Activated naive CD4-positive, alpha-beta T cell treated with anti-CD3 and anti-CD28 coated beads, Interleukin-2, amount 50 U/mL, for 72 hours (primary cell): ENCODE results near the gene IQGAP2. TPM values are rescaled to one million over a fixed set of nuclear protein-coding genes. Genes with fewer than 3 reads are reported as not detected.
"Not testable (repeated sequence)": the region's sequence is repeated elsewhere in the genome, so short reads cannot be mapped to it uniquely, and the experiment has no call there.

Source experiments
- ATAC-seq, 2 donors: fragments of 150-1000 bp; cut with Tn5 transposase; 2 replicates each; pipeline ENCODE4 v1.10.0; 2021; ENCODE audit warnings: mild to moderate bottlenecking in 2 of 2, moderate library complexity in 2 of 2
- DNase-seq, 2 donors: peaks; one replicate each; pipeline ENCODE4 v3.0.0; 2021 to 2022; ENCODE audit warnings: low spot score in 2 of 2
- H3K27ac Mint-ChIP-seq, 2 donors: one replicate each; pipeline ENCODE4 v1.8.0; 2022; ENCODE audit warnings: mild to moderate bottlenecking in 2 of 2, mixed read lengths in 2 of 2
- H3K36me3 Mint-ChIP-seq, 2 donors: one replicate each; pipeline ENCODE4 v1.8.0; 2022; ENCODE audit warnings: mixed read lengths in 2 of 2
- H3K9me3 Mint-ChIP-seq, 2 donors: one replicate each; pipeline ENCODE4 v1.8.0; 2022; ENCODE audit warnings: mixed read lengths in 2 of 2
- total RNA-seq, 2 donors: library from RNA; stranded (reverse); gene quantifications; one replicate each; pipeline ENCODE4 v1.2.3, GENCODE V29; 2022

Gene IQGAP2
- total RNA-seq, 2 donors from 2014 or later: 42.4 to 62.0 TPM

DNA sequence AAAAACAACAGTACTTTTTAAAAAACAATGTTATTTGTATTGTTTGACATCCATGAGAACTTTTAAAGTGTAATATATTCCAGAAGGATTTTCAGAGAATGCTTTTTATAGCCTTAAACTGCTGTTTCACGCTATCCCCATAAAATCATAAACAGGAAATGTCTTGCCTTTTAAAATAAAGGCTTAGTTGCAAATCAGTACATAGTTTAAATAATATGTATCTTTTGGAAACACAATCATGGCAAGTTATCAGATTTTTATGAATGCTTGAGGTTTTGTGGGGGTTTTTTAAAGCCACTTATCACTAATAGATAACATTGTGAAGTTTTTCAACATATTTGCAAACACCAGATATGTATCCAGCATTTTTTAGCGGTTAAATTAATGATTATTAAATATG is 257.3 kb downstream of the IQGAP2 start:
- no peak for DNase-seq
- Mint-ChIP-seq H3K27ac (no peak overlapping the region), H3K36me3 (peaks cover 9 to 23% of the 10 kb centered on the region in 2 donors), H3K9me3 (no peaks in the 10 kb centered on the region)
- ATAC-seq: no peak

DNA sequence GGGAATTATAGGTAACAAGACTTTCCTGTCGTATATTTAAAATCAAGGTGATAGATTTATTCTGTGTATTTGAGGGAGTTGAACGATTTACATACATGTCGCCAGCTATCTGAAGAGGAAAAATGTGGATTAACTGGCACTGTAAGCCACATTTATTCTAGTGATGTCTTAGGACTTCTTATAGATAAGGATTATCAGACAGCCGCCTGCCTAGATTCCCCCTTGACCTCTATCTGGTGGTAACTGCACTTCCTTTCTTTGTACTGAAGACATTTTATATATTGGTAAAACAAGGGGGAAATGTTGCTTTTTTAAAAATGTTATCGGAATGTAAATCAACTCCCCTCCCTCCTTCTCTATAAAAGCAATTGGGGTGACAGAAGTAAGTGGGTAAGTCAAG is 259.4 kb downstream of the IQGAP2 start:
- peak overlapping the region in 1 of 2 donors; percentile 20 for H3K27ac Mint-ChIP-seq

DNA sequence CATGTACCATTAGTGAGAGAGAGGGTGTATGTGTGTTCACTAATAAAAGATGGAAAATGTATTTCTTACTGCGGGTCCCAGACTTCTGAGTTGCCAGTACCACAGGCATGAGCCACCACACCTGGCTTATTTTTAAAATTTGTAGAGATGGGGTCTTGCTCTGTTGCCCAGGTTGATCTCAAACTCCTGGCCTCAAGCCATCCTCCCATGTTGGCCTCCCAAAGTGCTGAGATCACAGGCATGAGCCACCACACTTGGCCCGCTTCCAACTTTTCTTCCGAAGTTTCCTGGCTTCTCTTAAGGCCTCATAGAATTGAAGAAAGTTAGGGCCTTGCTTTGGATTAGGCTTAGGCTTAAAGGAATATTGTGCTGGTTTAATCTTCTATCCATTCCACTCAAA is 260.5 kb downstream of the IQGAP2 start:
- H3K36me3 Mint-ChIP-seq: peaks cover 9 to 17% of the 10 kb centered on the region in 2 donors
- no peak for DNase-seq
- ATAC-seq: no peak
- H3K9me3 Mint-ChIP-seq: no peaks in the 10 kb centered on the region
- H3K27ac Mint-ChIP-seq: no peak overlapping the region

More for the DNA sequence above, 259.4 kb downstream of the IQGAP2 start:
- peaks cover 9 to 23% of the 10 kb centered on the region in 2 donors for H3K36me3 Mint-ChIP-seq
- ATAC-seq (no peak), DNase-seq (no peak)
- H3K9me3 Mint-ChIP-seq: no peaks in the 10 kb centered on the region

DNA sequence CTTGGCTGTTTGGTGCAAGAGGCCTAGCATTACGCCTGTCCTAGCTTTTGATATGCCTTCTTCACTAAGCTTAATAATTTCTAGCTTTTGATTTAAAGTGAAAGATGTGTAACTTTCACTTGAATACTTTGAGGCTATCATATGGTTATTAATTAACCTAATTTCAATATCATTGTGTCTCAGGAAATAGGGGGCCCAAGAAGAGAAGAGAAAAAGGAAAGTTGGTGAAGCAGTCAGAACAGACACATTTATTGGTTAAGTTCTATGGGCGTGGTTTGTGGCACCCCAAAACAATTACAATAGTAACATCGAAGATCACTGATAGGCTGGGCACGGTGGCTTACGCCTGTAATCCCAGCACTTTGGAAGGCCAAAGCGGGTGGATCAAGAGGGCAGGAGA is 261.0 kb downstream of the IQGAP2 start:
- H3K36me3 Mint-ChIP-seq: peaks cover 9 to 18% of the 10 kb centered on the region in 2 donors

DNA sequence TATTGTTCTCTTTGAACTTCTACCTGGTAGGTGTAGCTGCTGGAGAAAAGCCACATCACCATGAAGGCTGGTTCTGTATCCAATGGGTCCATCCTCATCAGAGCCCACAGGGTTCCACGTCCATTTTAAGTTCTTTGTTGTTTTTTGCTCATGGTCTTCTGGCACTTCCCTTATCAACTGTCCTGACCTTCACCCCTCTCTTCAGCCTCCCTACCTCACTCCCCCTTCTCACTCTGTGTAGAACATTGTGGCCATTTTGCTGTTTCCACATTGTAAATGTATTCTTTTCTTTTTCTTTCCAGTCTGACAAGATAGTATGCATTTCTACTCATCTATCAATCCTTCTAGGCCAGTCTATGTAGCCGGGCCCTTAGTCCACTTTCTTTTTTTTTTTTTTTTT is 264.4 kb downstream of the IQGAP2 start:
- H3K36me3 Mint-ChIP-seq: peaks cover 11 to 12% of the 10 kb centered on the region in 2 donors
- ATAC-seq (no peak), DNase-seq (no peak)
- H3K9me3 Mint-ChIP-seq: no peaks in the 10 kb centered on the region
- no peak overlapping the region for H3K27ac Mint-ChIP-seq

More for the DNA sequence above, 261.0 kb downstream of the IQGAP2 start:
- ATAC-seq: no peak
- Mint-ChIP-seq H3K9me3 (no peaks in the 10 kb centered on the region), H3K27ac (no peak overlapping the region)
- DNase-seq: no peak

DNA sequence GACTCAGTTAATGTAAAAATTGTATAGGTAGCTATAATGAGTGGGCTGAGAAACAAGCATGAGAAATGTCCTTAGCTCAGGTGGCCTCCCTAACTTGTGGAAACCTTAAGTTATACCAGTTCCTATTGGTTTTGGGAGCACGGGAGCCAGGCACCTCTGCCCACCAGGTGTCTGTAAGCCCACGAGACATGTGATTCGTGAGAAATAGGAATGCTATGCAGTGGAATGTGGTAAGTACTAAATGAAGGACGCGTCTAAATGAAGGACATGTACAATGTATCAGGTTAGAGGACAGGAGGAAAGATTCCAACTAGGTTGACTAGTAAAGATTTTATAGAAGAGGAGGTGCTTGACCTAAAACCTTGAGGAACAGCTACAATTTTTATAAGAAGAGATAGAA is 266.2 kb downstream of the IQGAP2 start:
- ATAC-seq (no peak), DNase-seq (no peak)
- peak overlapping the region in 1 of 2 donors; percentile 1 for H3K27ac Mint-ChIP-seq
- peaks cover 5 to 19% of the 10 kb centered on the region in 2 donors for H3K36me3 Mint-ChIP-seq
- no peaks in the 10 kb centered on the region for H3K9me3 Mint-ChIP-seq

DNA sequence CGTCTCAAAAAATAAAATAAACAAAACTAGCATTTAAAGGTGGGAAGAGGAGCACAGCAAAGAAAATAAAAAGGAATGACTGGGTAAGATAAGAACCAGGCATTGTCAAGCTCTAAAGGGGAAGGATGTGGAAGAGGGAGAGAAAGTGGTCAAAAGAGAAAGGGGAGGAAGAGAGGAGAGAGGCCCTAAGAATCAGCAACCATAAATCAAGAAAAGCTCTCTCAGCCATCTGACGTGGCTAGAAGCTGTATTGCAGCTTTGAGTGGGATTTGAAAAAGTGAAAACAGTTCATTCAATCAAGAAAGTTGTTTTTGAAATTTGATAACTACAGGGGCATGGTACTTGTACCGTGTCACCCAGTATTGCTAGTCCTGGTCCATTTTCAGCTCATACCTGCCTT is 267.4 kb downstream of the IQGAP2 start:
- H3K9me3 Mint-ChIP-seq: no peaks in the 10 kb centered on the region
- DNase-seq (no peak), ATAC-seq (no peak)
- peaks cover 5 to 19% of the 10 kb centered on the region in 2 donors for H3K36me3 Mint-ChIP-seq
- peak overlapping the region; percentile 3 to 16 for H3K27ac Mint-ChIP-seq

DNA sequence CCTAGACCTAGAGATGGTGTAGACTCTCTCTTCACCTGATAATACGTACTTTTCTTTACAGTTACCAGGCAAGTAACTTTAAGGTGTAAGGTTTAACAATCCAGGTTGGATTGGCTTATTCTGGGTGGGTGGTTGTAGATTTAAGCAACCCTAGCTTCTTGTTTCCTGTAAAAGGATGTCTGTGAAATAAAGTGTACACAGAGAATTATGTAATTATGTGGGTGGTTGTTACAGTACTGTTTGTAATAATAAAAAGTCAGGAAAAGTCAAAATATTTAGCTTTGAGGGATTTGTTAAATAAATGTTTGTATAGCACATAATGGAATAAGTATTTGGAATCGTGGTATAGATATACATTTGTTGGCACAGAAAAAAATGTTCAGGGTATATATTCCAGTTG is 269.2 kb downstream of the IQGAP2 start:
- DNase-seq (no peak), ATAC-seq (no peak)
- Mint-ChIP-seq H3K36me3 (peaks cover 16 to 32% of the 10 kb centered on the region in 2 donors), H3K9me3 (no peaks in the 10 kb centered on the region), H3K27ac (no peak overlapping the region)

DNA sequence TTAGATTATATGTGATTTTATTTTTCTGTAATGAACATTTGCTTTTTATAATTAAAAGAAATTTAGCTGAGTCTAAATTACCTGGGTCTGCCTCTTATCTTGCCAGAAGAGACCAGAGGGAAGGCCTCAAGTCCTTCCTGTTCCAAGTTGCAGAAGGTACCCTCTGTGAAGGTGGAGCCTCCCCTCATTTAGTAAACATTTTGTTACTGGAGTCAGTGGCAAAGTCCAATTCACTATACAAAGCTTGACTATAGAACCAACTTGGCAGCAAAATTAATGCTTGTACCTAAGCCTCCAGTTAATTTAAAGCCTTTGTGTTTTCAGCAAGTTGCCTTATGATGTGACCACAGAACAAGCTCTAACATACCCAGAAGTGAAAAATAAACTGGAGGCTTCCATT is 270.0 kb downstream of the IQGAP2 start:
- ATAC-seq (no peak), DNase-seq (no peak)
- no peak overlapping the region for H3K27ac Mint-ChIP-seq
- no peaks in the 10 kb centered on the region for H3K9me3 Mint-ChIP-seq
- H3K36me3 Mint-ChIP-seq: peaks cover 16 to 32% of the 10 kb centered on the region in 2 donors

DNA sequence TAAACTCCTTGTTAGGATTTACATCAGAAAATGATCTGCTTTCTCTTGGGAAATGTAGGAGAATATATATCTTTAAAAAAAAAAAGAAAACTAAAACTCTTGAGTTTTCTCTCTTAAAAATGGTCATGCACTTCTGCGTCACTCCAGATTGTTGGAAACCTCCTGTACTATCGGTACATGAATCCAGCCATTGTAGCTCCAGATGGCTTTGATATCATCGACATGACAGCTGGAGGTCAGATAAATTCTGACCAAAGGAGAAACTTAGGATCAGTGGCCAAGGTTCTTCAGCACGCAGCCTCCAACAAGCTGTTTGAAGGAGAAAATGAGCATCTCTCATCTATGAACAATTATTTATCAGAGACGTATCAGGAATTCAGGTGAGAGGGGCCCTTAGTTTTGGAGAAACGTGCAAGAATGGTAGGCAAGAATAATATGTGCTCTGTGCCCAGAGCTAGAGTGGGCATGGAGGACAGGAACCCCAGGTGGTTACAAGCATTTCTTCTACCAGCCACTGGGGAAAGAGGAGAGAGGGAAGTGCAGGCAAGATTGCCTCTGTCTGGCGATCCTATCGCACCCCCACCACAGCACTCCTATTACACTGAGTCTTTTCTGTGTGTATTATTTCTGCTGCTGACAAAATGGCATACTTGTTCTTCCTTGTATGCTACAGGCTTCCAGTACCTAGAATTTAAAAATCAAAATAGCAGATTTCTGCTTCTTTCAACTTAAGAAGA is 271.4 kb downstream of the IQGAP2 start:
- ATAC-seq: no peak
- DNase-seq: no peak
- H3K27ac Mint-ChIP-seq: no peak overlapping the region
- peaks cover 11 to 40% of the 10 kb centered on the region in 2 donors for H3K36me3 Mint-ChIP-seq
- H3K9me3 Mint-ChIP-seq: no peaks in the 10 kb centered on the region

DNA sequence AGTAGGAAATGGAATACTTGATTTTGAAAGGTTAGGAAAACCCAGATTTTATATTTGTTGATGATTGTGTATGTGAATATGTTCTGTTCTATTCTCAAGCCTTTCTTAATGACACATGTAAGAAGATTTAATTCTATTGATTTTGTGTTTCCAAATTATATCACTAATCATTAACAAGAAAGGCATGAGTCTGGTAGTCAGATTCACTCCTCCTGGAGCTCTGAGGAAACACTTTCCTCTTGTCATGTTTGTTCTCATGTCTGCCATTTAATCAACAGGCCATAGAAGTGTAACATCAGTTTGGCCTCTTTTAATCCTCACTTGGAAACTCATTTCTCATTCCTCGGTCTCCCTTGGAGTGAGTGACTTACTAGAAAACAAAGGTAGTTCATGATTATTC is 272.3 kb downstream of the IQGAP2 start:
- Mint-ChIP-seq H3K9me3 (no peaks in the 10 kb centered on the region), H3K36me3 (peaks cover 11 to 41% of the 10 kb centered on the region in 2 donors), H3K27ac (no peak overlapping the region)
- DNase-seq (no peak), ATAC-seq (no peak)

DNA sequence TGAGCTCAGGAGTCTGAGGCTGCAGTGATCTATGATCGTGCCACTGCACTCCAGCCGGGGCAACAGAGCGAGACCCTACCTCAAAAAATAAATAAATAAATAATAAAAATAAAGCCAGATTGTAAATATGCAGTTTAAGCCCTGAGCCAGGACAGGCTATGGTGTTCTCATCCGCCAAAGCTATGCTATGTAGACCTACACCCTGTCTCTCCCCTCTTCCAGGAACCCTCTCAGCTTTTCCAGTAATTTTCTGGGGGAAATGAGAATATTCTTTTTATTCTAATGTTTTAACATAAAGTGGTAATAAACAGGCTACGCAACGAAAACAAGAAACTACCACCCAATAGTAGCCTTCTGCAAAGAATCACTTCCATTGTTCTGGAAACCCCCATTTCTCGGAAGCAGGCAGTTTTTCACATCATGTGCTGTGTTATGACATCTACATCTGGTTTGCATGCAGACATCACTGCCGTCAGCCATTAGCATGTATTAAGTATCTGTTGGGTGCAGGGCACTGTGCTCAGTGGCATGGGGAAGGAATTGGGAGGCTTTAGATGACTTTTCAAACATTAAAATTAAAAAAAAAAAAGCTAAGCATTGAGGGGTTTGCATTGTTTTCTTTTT is 274.9 kb downstream of the IQGAP2 start:
- ATAC-seq: no peak
- Mint-ChIP-seq H3K27ac (no peak overlapping the region), H3K36me3 (peaks cover 11 to 44% of the 10 kb centered on the region in 2 donors), H3K9me3 (no peaks in the 10 kb centered on the region)
- DNase-seq: no peak

DNA sequence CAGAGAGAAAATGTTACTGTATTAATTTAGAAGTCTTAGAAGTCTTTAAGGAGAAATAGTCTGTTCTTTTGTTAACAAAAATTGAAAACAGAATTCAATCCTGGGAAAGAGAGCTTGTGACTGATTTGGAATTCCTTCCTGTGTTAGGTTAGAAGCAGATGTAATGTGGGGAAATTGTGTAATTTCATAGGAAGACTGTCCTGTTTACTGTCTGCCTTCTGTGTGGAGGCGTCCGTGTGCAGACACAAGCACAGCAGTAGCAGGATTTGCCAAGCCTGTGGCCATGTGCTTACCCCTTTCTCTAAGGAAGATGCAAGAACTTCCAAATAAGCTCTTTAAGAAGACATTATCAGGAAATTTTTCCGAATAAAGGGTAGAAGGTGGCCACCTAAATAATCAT is 276.1 kb downstream of the IQGAP2 start:
- no peak for DNase-seq
- Mint-ChIP-seq H3K9me3 (no peaks in the 10 kb centered on the region), H3K27ac (no peak overlapping the region), H3K36me3 (peaks cover 11 to 47% of the 10 kb centered on the region in 2 donors)
- ATAC-seq: no peak

DNA sequence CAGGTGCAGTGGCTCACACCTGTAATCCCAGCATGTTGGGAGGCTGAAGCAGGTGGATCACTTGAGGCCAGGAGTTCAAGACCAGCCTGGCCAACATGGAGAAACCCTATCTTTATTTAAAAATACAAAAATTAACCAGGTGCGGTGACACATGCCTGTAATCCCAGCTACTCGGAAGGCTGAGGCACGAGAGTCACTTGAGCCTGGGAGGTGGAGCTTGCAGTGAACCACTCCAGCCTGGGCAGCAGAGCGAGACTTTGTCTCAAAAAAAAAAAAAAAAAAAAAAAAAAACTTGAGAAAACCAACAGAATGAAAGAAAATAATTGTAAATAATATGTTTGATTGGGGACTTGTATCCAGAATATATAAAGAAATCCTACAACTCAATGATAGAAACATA is 277.7 kb downstream of the IQGAP2 start:
- not testable (repeated sequence) for H3K9me3 Mint-ChIP-seq, DNase-seq, H3K27ac Mint-ChIP-seq, ATAC-seq
- H3K36me3 Mint-ChIP-seq: peaks cover 11 to 56% of the 10 kb centered on the region in 2 donors

DNA sequence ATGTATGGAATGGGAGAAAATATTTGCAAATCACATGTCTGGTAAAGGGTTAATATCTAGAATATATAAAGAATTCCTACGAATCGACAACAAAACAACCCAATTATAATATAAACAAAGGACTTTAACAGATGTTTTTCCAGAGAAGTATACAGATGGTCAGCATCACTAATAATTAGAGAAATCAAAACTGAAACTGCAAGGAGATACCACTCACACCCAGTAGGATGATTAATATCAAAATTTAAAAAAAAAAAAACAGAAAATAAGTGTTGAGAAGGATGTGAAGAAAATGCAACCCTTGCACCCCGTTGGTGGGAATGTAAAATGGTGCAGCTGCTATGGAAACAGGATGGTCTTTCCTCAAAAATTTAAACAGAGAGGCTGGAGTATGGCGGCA is 278.2 kb downstream of the IQGAP2 start:
- Mint-ChIP-seq H3K36me3 (peaks cover 8 to 52% of the 10 kb centered on the region in 2 donors), H3K9me3 (no peaks in the 10 kb centered on the region), H3K27ac (no peak overlapping the region)
- no peak for ATAC-seq
- no peak for DNase-seq

DNA sequence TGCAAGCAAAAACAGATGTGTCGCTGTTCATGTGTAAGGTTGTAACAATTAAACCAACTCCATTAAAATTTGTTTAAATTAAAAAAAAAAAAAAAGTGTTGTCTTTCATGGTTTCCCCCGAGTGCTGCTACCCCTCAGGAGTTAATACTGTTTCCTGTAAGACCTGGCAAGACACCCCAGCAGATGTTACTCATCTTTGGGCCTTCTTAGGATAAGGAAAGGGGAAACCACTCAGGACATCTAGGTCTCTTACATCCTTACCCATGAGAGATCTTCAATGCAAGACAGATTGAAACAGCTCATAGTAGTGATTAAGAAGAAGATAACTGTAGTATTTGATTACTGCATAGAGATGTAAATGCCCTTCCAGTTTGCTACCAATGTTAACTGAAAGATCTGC is 279.3 kb downstream of the IQGAP2 start:
- H3K36me3 Mint-ChIP-seq: peaks cover 4 to 43% of the 10 kb centered on the region in 2 donors
- no peak overlapping the region for H3K27ac Mint-ChIP-seq
- DNase-seq (no peak), ATAC-seq (no peak)
- no peaks in the 10 kb centered on the region for H3K9me3 Mint-ChIP-seq

DNA sequence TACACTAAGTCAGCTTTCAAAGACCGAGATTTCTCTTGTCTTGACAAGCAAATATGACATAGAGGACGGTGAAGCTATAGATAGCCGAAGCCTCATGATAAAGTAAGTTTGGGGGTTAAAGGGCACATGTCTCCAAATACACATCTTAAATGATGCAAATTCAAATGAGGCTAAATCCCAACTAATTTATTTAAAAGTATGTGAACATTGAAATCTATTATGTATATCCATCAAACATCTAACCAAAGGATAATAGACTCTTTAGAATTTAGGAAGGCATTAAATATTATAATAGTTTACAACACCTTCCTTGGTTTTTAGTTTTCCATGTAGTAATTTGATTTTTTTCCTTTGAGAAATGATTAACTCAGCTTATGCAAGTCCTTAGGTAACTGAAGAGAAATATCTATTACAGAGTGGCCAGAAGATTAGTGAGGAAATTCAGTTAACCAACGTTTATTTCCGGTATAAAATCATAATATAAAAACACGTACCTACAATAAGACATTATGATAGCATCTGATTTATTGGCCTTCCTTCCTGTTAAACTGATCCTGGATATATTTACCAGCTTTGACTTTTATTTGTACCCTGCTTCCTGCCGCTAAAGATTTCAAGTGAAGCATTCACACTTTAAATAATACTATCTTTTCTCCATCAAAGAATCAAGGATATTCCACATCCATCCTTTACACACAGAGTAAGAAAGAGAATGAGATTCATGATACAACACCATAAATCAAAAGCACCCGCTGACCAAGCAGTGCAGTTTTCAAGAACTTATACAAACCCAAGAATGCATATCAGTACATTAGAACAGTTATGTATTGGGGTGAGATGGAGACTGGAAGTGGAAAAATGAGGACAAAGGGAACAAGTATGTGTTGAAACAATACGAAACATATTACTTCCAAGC is 281.0 kb downstream of the IQGAP2 start:
- no peak for DNase-seq
- Mint-ChIP-seq H3K27ac (no peak overlapping the region), H3K36me3 (peaks cover 4 to 39% of the 10 kb centered on the region in 2 donors), H3K9me3 (no peaks in the 10 kb centered on the region)
- ATAC-seq: no peak
